Gastroesophageal sphincter (tissue), 4 donors: ENCODE measurements around the gene GABBR2. TPM values are rescaled to one million over a fixed set of nuclear protein-coding genes. Genes with fewer than 3 reads are reported as not detected.

Experiments used
- ATAC-seq: fragments of 150-250 bp; one replicate; pipeline ENCODE4 v1.9.1; 2016; ENCODE audit warnings: mild to moderate bottlenecking, moderate library complexity
- H3K27ac ChIP-seq, 4 donors: fragments of 200-600 bp; sonication (generic) in 3 of 4; 1 replicate in 3 of 4; 2 replicates in 1 of 4; pipeline ENCODE4 v1.5.1; 2016 to 2019
- H3K27me3 ChIP-seq: fragments of 200-600 bp; sonication (generic); one replicate; pipeline ENCODE4 v1.5.1; 2019
- H3K36me3 ChIP-seq, 2 donors: fragments of 200-600 bp; sonication (generic); one replicate each; pipeline ENCODE4 v1.5.1; 2019; ENCODE audit warnings: control low read depth in 1 of 2
- H3K4me1 ChIP-seq, 3 donors: fragments of 200-600 bp; sonication (generic); 1 replicate in 2 of 3; 2 replicates in 1 of 3; pipeline ENCODE4 v1.5.1; 2016 to 2019; ENCODE audit warnings: control low read depth in 2 of 3
- H3K4me3 ChIP-seq, 2 donors: fragments of 200-600 bp; sonication (generic); one replicate each; pipeline ENCODE4 v1.5.1; 2019; ENCODE audit warnings: mild to moderate bottlenecking in 1 of 2, moderate library complexity in 1 of 2
- H3K9me3 ChIP-seq, 3 donors: fragments of 200-600 bp; sonication (generic); one replicate each; pipeline ENCODE4 v1.5.1; 2017 to 2019; ENCODE audit warnings: control low read depth in 2 of 3
- EP300 ChIP-seq: sonication (generic); formaldehyde crosslinking; IDR thresholded peaks from one replicate; pipeline ENCODE4 v1.6.1; 2017; ENCODE audit warnings: antibody characterized with exemption, mild to moderate bottlenecking
- POLR2A ChIP-seq, 2 donors: fragments of 450-650 bp; IDR thresholded peaks; one replicate each; pipeline ENCODE4 v1.6.1; 2017; ENCODE audit warnings: antibody characterized with exemption in 2 of 2, mild to moderate bottlenecking in 2 of 2, moderate library complexity in 1 of 2
- POLR2AphosphoS5 ChIP-seq: sonication (generic); formaldehyde crosslinking; IDR thresholded peaks from one replicate; pipeline ENCODE4 v1.6.1; 2017; ENCODE audit warnings: antibody characterized with exemption
- WGBS, 2 donors: methylation state at CpG; one replicate each; pipeline ENCODE4 v1.1.5; 2018; ENCODE audit warnings: low coverage in 1 of 2; 5-methylcytosine and 5-hydroxymethylcytosine counted together
- total RNA-seq, 4 donors: library from RNA; depleted of rRNA; stranded (reverse); fragments of >200 nt; gene quantifications; one replicate each; pipeline ENCODE4 v1.1.0, GENCODE V29; 2016
- TF ChIP-seq, protein P1 (sequence below), 4 experiments: fragments of 200-600 bp in 2 of 4; fragments of 450-650 bp in 2 of 4; sonication (generic) in 1 of 4; IDR thresholded peaks; one replicate each; pipeline ENCODE4 v1.5.1; 2017 to 2019; ENCODE audit warnings: antibody characterized with exemption in 4 of 4, mild to moderate bottlenecking in 2 of 4, moderate library complexity in 2 of 4

GABBR2 gene
- total RNA-seq, 4 donors from 2014 or later, result 0.04 to 0.25 TPM; not detected in 2

DNA sequence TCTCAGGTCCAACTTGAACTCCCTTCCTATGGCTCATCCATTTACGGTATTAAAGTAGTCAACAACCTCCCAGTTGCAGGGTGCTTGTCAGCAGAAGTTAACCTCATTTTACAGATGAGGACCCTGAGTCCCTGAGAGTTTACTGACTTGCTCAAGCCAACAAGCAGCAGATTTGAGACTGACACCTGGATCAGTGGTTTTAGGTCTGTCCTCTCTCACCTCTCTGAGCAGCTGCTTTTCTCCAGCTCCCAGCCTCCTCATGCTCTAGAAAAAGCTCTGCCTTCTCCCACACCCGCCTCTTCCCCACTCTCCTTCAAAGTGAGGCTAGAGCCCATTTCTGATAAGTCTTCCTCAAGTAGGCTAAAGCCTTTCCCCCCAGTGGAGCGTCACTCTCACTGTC, 56.4 kb downstream of the GABBR2 start:
- no peak overlapping the region for H3K4me3 ChIP-seq
- no peak overlapping the region for H3K27ac ChIP-seq
- TF ChIP-seq, protein P1, sequence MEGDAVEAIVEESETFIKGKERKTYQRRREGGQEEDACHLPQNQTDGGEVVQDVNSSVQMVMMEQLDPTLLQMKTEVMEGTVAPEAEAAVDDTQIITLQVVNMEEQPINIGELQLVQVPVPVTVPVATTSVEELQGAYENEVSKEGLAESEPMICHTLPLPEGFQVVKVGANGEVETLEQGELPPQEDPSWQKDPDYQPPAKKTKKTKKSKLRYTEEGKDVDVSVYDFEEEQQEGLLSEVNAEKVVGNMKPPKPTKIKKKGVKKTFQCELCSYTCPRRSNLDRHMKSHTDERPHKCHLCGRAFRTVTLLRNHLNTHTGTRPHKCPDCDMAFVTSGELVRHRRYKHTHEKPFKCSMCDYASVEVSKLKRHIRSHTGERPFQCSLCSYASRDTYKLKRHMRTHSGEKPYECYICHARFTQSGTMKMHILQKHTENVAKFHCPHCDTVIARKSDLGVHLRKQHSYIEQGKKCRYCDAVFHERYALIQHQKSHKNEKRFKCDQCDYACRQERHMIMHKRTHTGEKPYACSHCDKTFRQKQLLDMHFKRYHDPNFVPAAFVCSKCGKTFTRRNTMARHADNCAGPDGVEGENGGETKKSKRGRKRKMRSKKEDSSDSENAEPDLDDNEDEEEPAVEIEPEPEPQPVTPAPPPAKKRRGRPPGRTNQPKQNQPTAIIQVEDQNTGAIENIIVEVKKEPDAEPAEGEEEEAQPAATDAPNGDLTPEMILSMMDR (IDR thresholded peaks at IDR 0.05), result no peak
- TF ChIP-seq EP300 (no peak), POLR2A (IDR thresholded peaks at IDR 0.05) (no peak), POLR2AphosphoS5 (no peak)
- H3K36me3 ChIP-seq, result no peaks in the 10 kb centered on the region
- 89 to 90% methylated on average over 2 to 3 of the region's 3 CpGs for WGBS, 2 donors
- no peaks in the 10 kb centered on the region for H3K9me3 ChIP-seq
- peaks cover 0 to 11% (median 0%) of the 10 kb centered on the region in 3 donors for H3K4me1 ChIP-seq
- ATAC-seq, result no peak
- H3K27me3 ChIP-seq, result peaks cover 12% of the 10 kb centered on the region

DNA sequence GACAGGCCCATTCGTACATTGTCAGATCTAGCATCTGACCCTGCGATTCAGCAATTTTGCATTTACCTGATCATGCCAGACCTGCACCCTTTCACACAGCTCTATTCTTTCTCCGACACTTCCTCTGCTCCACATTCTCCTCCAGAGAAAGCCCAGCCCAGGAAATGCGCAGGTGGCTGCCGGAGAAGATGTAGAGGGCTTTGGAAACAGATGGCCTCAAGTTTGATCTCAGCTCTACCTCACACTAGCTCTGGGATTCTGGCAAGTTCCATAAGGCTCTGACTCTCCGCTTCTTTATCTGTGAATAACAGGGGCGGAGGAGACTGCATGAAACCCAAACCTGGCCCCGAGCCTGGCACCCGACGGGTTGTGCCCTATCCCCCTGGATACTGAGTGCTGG, 61.5 kb downstream of the GABBR2 start:
- ATAC-seq, result no peak
- WGBS, 2 donors, result 86 to 95% methylated on average over 6 to 10 of the region's 10 CpGs
- H3K27me3 ChIP-seq, result peaks cover 26% of the 10 kb centered on the region

DNA sequence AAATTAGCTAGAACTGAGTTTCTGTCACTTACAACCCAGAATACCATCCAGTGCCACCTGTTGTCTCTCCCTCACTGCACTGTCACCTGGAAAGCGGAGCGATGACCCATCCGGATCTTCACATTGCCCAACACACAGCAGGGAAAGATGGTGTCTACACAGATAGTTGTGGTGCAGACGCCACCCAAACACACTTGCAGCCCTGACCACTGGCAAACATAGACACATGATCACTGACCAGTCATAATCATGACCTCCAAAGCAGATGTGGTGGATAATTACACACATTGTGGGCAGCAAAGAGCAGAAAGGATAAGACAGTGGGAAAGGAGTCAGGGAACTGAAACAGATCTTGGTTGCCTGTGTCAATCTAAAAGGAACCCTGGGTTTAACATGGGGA, 64.7 kb downstream of the GABBR2 start:
- Histone ChIP-seq H3K4me3 (no peak overlapping the region), H3K27ac (no peak overlapping the region), H3K27me3 (peaks cover 35% of the 10 kb centered on the region), H3K36me3 (no peaks in the 10 kb centered on the region), H3K4me1 (no peaks in the 10 kb centered on the region), H3K9me3 (no peaks in the 10 kb centered on the region)
- TF ChIP-seq POLR2AphosphoS5 (no peak), POLR2A (IDR thresholded peaks at IDR 0.05) (no peak), EP300 (no peak)
- TF ChIP-seq, protein P1 (IDR thresholded peaks at IDR 0.05), result no peak
- ATAC-seq, result no peak
- WGBS, 2 donors, result 90% methylated on average over 4 of the region's 4 CpGs; no CpG with 5 or more reads in 1 of the 2 donors

More for the DNA sequence above, 61.5 kb downstream of the GABBR2 start:
- Histone ChIP-seq H3K4me1 (no peaks in the 10 kb centered on the region), H3K9me3 (no peaks in the 10 kb centered on the region), H3K27ac (no peak overlapping the region), H3K4me3 (no peak overlapping the region), H3K36me3 (no peaks in the 10 kb centered on the region)
- TF ChIP-seq POLR2AphosphoS5 (no peak), POLR2A (IDR thresholded peaks at IDR 0.05) (no peak), EP300 (no peak)
- TF ChIP-seq, protein P1 (IDR thresholded peaks at IDR 0.05), result no peak

DNA sequence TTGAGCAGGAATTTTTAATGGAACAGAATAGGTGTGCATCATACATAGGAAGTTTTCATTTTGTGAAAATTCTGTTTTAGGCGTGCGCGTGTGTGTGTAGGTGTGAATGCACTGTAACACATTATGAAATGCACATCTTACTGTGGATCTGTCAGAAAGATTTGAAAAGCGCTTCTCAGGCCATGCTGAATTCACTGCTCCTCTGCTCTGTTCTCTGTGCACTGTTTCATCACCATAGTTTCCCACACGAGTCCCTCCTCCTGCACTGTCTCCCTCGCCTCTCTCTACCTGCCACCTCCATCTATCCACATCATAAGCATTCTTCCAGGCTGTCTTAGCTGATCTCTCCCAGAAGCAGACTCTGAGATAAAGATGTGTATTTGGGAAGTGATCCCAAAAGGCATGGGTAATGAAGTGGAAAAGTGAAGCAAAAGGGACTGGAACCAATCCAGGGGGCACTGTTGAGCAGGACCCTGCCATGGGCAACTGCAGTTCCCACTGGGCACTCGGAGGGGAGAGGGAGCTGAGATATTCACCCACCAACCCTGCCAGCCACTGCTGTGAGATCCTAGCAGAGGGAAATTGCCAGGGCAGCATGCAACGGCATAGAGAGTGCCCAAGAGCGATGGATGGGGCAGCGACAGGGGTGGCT, 65.9 kb downstream of the GABBR2 start:
- WGBS, 2 donors, result 74 to 84% methylated on average over 5 to 10 of the region's 10 CpGs
- Histone ChIP-seq H3K4me3 (no peak overlapping the region), H3K27ac (no peak overlapping the region), H3K9me3 (no peaks in the 10 kb centered on the region), H3K36me3 (no peaks in the 10 kb centered on the region), H3K4me1 (no peaks in the 10 kb centered on the region), H3K27me3 (peaks cover 31% of the 10 kb centered on the region)
- ATAC-seq, result no peak
- TF ChIP-seq, protein P1 (IDR thresholded peaks at IDR 0.05), result no peak
- TF ChIP-seq POLR2A (IDR thresholded peaks at IDR 0.05), result no peak
- no peak for TF ChIP-seq EP300
- TF ChIP-seq POLR2AphosphoS5, result no peak

DNA sequence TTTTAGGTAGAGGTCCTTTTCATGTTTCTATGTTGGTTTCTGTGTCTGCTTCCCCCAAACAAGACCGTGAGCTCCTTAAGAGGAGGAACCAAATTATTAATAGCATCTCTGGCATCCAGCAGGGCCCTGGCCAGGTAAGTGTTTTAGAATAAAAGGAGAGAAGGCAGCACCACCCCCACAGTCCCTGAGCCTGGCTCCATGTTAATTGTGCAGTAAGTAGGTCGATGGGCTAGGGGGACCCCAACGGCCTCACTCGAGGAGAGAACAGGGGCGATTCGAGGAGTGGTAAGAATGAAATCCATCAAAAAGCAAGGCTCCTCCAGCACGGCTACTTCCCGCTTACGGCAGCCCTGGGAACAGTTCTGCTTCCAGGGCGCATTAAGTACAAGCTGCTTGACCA, 67.0 kb downstream of the GABBR2 start:
- Histone ChIP-seq H3K4me3 (no peak overlapping the region), H3K27me3 (peaks cover 26% of the 10 kb centered on the region), H3K9me3 (no peaks in the 10 kb centered on the region), H3K4me1 (no peaks in the 10 kb centered on the region), H3K27ac (no peak overlapping the region), H3K36me3 (no peaks in the 10 kb centered on the region)
- TF ChIP-seq, protein P1 (IDR thresholded peaks at IDR 0.05), result no peak
- TF ChIP-seq POLR2A (IDR thresholded peaks at IDR 0.05), result no peak
- no peak for TF ChIP-seq POLR2AphosphoS5
- no peak for TF ChIP-seq EP300
- 56 to 72% methylated on average over 5 to 9 of the region's 10 CpGs for WGBS, 2 donors
- no peak for ATAC-seq
